K562 (cell line): ENCODE measurements around the gene PPP1R12C. TPM values are rescaled to one million over a fixed set of nuclear protein-coding genes. Genes with fewer than 3 reads are reported as not detected.

Experiments
- BRD9 ChIP-seq: fragments of 450-650 bp; IDR thresholded peaks from 2 replicates; pipeline ENCODE4 v1.6.1; 2018; ENCODE audit warnings: low read depth; ENCODE audit not compliant: partially characterized antibody
- CBFA2T3 ChIP-seq: fragments of 450-650 bp; IDR thresholded peaks from 2 replicates; pipeline ENCODE4 v1.6.1; 2017
- GTF2A2 ChIP-seq: IDR thresholded peaks from 2 replicates; pipeline ENCODE4 v1.6.1; 2016; ENCODE audit warnings: mild to moderate bottlenecking, missing genetic modification characterization, missing compliant biosample characterization
- HOMEZ ChIP-seq: fragments of 250-450 bp; sonication (Bioruptor Pico); IDR thresholded peaks from 2 replicates; pipeline ENCODE4 v1.4.0; 2020; ENCODE audit warnings: mild to moderate bottlenecking, moderate library complexity
- LEF1 ChIP-seq: fragments of 450-650 bp; IDR thresholded peaks from 2 replicates; pipeline ENCODE4 v1.6.1; 2016; ENCODE audit warnings: mild to moderate bottlenecking
- PURB ChIP-seq: sonication (generic); formaldehyde crosslinking; IDR thresholded peaks from 2 replicates; pipeline ENCODE4 v1.9.0; 2021; ENCODE audit warnings: low read depth, mild to moderate bottlenecking, missing genetic modification reagents
- TRIM24 ChIP-seq, 2 experiments: fragments of 450-650 bp; IDR thresholded peaks; 2 replicates each; pipeline ENCODE4 v1.6.1; 2016
- ZC3H4 ChIP-seq: sonication (generic); formaldehyde crosslinking; IDR thresholded peaks from 2 replicates; pipeline ENCODE4 v1.9.0; 2021; ENCODE audit warnings: missing genetic modification reagents, borderline replicate concordance
- ZFX ChIP-seq: sonication (generic); formaldehyde crosslinking; IDR thresholded peaks from 2 replicates; pipeline ENCODE4 v1.8.0; 2022; ENCODE audit warnings: mild to moderate bottlenecking, missing genetic modification reagents, moderate library complexity
- ZNF134 ChIP-seq: fragments of 250-450 bp; sonication (Bioruptor Pico); conservative IDR thresholded peaks from 2 replicates; pipeline ENCODE4 v1.4.0; 2020
- ZNF785 ChIP-seq: fragments of 250-450 bp; sonication (Bioruptor Pico); IDR thresholded peaks from 2 replicates; pipeline ENCODE4 v1.4.0; 2020; ENCODE audit warnings: mild to moderate bottlenecking
- polyA plus RNA-seq, 8 experiments: library from polyadenylated mRNA; depleted of rRNA in 4 of 8; stranded (reverse) in 5 of 8; unstranded in 3 of 8; fragments of >200 nt; fragmentation: Nextera tagmentation in 2 of 8; fragmentation: Illumina TruSeq in 1 of 8; extraction: Ambion mirVana in 2 of 8; extraction: Trizol in 1 of 8; gene quantifications; 2 replicates each; pipeline versions ENCODE4 v1.2.1 to v1.2.3, GENCODE V29; 2011 to 2014; ENCODE audit warnings: inconsistent platforms in 1 of 8, missing spikeins in 1 of 8
- total RNA-seq, 7 experiments: library from RNA; depleted of rRNA in 6 of 7; stranded (reverse); fragments of >200 nt in 6 of 7; fragmentation: Illumina TruSeq in 2 of 7; extraction: Trizol in 2 of 7; gene quantifications; 2 replicates each; pipeline versions ENCODE4 v1.2.1 to v1.2.3, GENCODE V29; 2011 to 2021; ENCODE audit warnings: low replicate concordance in 1 of 7
- TF ChIP-seq, protein P1 (sequence below), 2 experiments: fragments of 450-650 bp; IDR thresholded peaks; 2 replicates each; pipeline ENCODE4 v1.6.1; 2016; ENCODE audit warnings: mild to moderate bottlenecking in 2 of 2, borderline replicate concordance in 1 of 2, low read depth in 1 of 2, moderate library complexity in 1 of 2
- TF ChIP-seq, protein P2 (sequence below): sonication (generic); formaldehyde crosslinking; IDR thresholded peaks from 2 replicates; pipeline ENCODE4 v1.8.1; 2023; ENCODE audit warnings: missing genetic modification reagents, mild to moderate bottlenecking, borderline replicate concordance

Gene PPP1R12C
- total and polyA plus RNA-seq, 9 of the 15 experiments (the other 6 are each of a cell fraction or from before 2014, with no cell fraction given): 1.8 to 136 (median 33.7) TPM

- TF ChIP-seq HOMEZ (CRISPR knock-in tag) (no peak), ZNF134 (no peak), TRIM24 (IDR thresholded peaks at IDR 0.05) (peak in 1 of 2 experiments; percentile 67; a peak in 1 of 4 replicates), PURB (CRISPR knock-in tag) (no peak), ZFX (no peak), LEF1 (no peak), CBFA2T3 (no peak), BRD9 (peak; percentile 83), ZC3H4 (CRISPR knock-in tag) (no peak), ZNF785 (CRISPR knock-in tag) (no peak), GTF2A2 (tag) (no peak)
- TF ChIP-seq, protein P1, sequence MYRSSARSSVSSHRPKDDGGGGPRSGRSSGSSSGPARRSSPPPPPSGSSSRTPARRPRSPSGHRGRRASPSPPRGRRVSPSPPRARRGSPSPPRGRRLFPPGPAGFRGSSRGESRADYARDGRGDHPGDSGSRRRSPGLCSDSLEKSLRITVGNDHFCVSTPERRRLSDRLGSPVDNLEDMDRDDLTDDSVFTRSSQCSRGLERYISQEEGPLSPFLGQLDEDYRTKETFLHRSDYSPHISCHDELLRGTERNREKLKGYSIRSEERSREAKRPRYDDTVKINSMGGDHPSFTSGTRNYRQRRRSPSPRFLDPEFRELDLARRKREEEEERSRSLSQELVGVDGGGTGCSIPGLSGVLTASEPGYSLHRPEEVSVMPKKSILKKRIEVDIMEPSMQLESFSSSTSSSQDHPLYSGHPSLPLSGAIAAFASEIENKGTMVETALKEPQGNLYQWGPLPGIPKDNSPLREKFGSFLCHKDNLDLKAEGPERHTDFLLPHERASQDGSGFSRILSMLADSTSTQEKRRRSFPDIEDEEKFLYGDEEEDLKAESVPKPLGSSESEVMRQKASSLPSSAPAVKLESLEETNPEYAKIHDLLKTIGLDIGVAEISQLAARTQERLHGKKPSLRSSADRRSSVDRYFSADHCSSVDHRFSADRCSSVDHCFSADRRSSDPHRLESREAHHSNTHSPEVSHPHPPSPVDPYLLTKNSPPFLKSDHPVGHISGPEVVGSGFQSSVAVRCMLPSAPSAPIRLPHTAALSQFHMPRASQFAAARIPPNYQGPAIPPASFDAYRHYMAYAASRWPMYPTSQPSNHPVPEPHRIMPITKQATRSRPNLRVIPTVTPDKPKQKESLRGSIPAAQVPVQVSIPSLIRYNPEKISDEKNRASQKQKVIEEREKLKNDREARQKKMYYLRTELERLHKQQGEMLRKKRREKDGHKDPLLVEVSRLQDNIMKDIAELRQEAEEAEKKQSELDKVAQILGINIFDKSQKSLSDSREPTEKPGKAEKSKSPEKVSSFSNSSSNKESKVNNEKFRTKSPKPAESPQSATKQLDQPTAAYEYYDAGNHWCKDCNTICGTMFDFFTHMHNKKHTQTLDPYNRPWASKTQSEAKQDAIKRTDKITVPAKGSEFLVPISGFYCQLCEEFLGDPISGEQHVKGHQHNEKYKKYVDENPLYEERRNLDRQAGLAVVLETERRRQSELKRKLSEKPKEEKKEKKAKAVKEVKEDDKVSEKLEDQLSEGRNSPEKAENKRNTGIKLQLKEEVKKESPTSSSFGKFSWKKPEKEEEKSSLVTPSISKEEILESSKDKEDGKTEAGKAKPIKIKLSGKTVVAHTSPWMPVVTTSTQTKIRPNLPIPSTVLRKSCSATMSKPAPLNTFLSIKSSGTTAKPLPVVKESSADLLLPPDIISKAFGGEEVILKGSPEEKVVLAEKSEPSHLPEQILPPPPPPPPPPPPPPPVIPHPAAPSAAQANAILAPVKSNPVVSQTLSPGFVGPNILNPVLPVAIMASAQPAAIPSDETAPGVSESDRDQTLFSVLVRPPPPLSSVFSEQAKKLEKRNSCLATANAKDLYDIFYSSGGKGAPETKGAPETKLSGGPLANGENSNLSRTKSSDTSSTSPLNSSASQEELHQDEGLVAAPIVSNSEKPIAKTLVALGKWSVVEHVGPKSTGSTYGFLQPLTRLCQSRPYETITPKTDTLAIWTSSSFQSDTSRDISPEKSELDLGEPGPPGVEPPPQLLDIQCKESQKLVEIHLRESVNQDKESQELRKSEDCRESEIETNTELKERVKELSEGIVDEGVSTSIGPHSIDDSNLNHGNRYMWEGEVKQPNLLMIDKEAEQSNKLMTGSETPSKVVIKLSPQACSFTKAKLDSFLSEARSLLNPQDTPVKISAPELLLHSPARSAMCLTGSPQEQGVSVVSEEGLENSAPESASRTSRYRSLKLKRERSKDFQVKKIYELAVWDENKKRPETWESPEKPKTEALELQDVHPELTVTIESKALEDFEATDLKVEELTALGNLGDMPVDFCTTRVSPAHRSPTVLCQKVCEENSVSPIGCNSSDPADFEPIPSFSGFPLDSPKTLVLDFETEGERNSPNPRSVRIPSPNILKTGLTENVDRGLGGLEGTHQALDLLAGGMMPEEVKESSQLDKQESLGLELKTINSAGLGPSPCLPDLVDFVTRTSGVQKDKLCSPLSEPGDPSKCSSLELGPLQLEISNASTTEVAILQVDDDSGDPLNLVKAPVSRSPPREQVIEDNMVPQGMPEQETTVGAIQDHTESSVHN (IDR thresholded peaks at IDR 0.05; ENCODE audit: borderline replicate concordance in 1 of 2, low read depth in 1 of 2): no peak
- TF ChIP-seq, protein P2, sequence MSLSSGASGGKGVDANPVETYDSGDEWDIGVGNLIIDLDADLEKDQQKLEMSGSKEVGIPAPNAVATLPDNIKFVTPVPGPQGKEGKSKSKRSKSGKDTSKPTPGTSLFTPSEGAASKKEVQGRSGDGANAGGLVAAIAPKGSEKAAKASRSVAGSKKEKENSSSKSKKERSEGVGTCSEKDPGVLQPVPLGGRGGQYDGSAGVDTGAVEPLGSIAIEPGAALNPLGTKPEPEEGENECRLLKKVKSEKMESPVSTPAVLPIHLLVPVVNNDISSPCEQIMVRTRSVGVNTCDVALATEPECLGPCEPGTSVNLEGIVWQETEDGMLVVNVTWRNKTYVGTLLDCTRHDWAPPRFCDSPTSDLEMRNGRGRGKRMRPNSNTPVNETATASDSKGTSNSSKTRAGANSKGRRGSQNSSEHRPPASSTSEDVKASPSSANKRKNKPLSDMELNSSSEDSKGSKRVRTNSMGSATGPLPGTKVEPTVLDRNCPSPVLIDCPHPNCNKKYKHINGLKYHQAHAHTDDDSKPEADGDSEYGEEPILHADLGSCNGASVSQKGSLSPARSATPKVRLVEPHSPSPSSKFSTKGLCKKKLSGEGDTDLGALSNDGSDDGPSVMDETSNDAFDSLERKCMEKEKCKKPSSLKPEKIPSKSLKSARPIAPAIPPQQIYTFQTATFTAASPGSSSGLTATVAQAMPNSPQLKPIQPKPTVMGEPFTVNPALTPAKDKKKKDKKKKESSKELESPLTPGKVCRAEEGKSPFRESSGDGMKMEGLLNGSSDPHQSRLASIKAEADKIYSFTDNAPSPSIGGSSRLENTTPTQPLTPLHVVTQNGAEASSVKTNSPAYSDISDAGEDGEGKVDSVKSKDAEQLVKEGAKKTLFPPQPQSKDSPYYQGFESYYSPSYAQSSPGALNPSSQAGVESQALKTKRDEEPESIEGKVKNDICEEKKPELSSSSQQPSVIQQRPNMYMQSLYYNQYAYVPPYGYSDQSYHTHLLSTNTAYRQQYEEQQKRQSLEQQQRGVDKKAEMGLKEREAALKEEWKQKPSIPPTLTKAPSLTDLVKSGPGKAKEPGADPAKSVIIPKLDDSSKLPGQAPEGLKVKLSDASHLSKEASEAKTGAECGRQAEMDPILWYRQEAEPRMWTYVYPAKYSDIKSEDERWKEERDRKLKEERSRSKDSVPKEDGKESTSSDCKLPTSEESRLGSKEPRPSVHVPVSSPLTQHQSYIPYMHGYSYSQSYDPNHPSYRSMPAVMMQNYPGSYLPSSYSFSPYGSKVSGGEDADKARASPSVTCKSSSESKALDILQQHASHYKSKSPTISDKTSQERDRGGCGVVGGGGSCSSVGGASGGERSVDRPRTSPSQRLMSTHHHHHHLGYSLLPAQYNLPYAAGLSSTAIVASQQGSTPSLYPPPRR (CRISPR knock-in tag): no peak
Observed at GRCh38 chr19:55160128-55160985, 42.9 kb upstream of the PPP1R12C start (continued).
